Ovary (tissue), 9 donors: ENCODE results near the gene VPS11. TPM values are rescaled to one million over a fixed set of nuclear protein-coding genes. Genes with fewer than 3 reads are reported as not detected.

ENCODE experiments used
- DNase-seq, 5 donors: peaks; one replicate each; pipeline ENCODE4 v3.0.0-alpha.2; 2019 to 2020
- H3K27ac ChIP-seq, 2 donors: fragments of 200-600 bp; one replicate each; pipeline versions ENCODE4 v1.5.1 to v1.8.0; 2019 to 2022
- H3K27me3 ChIP-seq: fragments of 200-600 bp; one replicate; pipeline ENCODE4 v1.8.0; 2022
- H3K36me3 ChIP-seq: fragments of 200-600 bp; sonication (generic); one replicate; pipeline ENCODE4 v1.5.1; 2019
- H3K4me1 ChIP-seq: one replicate; pipeline ENCODE4 v1.8.1; 2013; ENCODE audit warnings: mild to moderate bottlenecking, moderate library complexity; ENCODE audit not compliant: insufficient read depth
- H3K4me3 ChIP-seq: fragments of 200-600 bp; sonication (generic); one replicate; pipeline ENCODE4 v1.5.1; 2017
- H3K9me3 ChIP-seq, 2 donors: fragments of 200-600 bp in 1 of 2; sonication (generic) in 1 of 2; one replicate each; pipeline versions ENCODE4 v1.5.1 to v1.8.1; 2013 to 2019; ENCODE audit warnings: mild to moderate bottlenecking in 1 of 2, moderate library complexity in 1 of 2
- CTCF ChIP-seq, 3 donors: fragments of 450-650 bp in 2 of 3; fragments of 200-600 bp in 1 of 3; IDR thresholded peaks; one replicate each; pipeline versions ENCODE4 v1.5.1 to v1.8.0; 2016 to 2022; ENCODE audit warnings: antibody characterized with exemption in 3 of 3, mild to moderate bottlenecking in 1 of 3
- EP300 ChIP-seq: sonication (generic); formaldehyde crosslinking; IDR thresholded peaks from one replicate; pipeline ENCODE4 v1.6.1; 2017; ENCODE audit warnings: antibody characterized with exemption
- POLR2A ChIP-seq: fragments of 450-650 bp; IDR thresholded peaks from one replicate; pipeline ENCODE4 v1.6.1; 2017; ENCODE audit warnings: antibody characterized with exemption, mild to moderate bottlenecking, moderate library complexity
- WGBS, 3 donors: extraction: QIAGEN DNeasy Blood & Tissue Kit in 1 of 3; methylation state at CpG; one replicate each; pipeline versions ENCODE4 v1.1.5 to v1.1.7; 2013 to 2017; 5-methylcytosine and 5-hydroxymethylcytosine counted together
- intact Hi-C, 4 donors: fragments of 100-400 bp; cut with DNase I; formaldehyde crosslinking; loops; one replicate each; pipeline versions ENCODE4 v1.11.0 to v1.15.1; 2022 to 2023
- polyA plus RNA-seq, 2 donors: library from polyadenylated mRNA; stranded (reverse); fragments of 200-250 nt in 1 of 2; fragments of 350-450 nt in 1 of 2; fragmentation: Illumina TruSeq in 1 of 2; extraction: RNeasy Lipid Tissue Mini Kit (QIAGEN cat#74804) in 1 of 2; gene quantifications; one replicate each; pipeline ENCODE4 v1.2.3, GENCODE V29; 2013 to 2014
- total RNA-seq, 7 donors: library from RNA; depleted of rRNA in 2 of 7; stranded (reverse); fragments of >200 nt in 2 of 7; fragmentation: NEBNext Ultra II Directional in 3 of 7; extraction: Animal tissue kit (Norgen Biotek cat#: 25700) in 3 of 7; gene quantifications; one replicate each; pipeline versions ENCODE4 v1.1.0 to v1.2.4, GENCODE V29; 2016 to 2023
- donor health status: DM: no; HTN: no; CAD: no; lungs with moderate emphysema.
- donor health status: DM: no; HTN: no; CAD: no.
- donor health status: Bipolar disorder and iron deficiency.
- donor health status: DM: yes; HTN: yes; CAD: no.
- donor health status: DM: no; HTN: no; CAD: no.
- donor health status: DM: yes; HTN: yes; CAD: no.

The VPS11 gene
- total and polyA plus RNA-seq, 9 donors, result 24.3 to 47.8 (median 35.8) TPM

- Histone ChIP-seq H3K36me3 (no peaks in the 10 kb centered on the region), H3K4me3 (no peak overlapping the region), H3K9me3 (no peaks in the 10 kb centered on the region), H3K27ac (no peak overlapping the region), H3K4me1 (peaks cover 10% of the 10 kb centered on the region), H3K27me3 (no peaks in the 10 kb centered on the region)
- 87 to 98% (median 93%) methylated on average over 2 of the region's 2 CpGs for WGBS, 3 donors
- no peak for DNase-seq
- intact Hi-C loops, result loop anchor here in 2 of 4 donors (5.0 to 10.0 kb wide), 2 partner anchors 86 to 88 kb away; no protein-coding TSS in a partner anchor
- TF ChIP-seq POLR2A (no peak), CTCF (IDR thresholded peaks at IDR 0.05) (no peak), EP300 (no peak)
Measured at GRCh38 chr11:119108857-119109221, 41.2 kb downstream of the VPS11 start.

GRCh38 chr11:119109843-119110242, 42.2 kb downstream of the VPS11 start:
- TF ChIP-seq POLR2A (no peak), EP300 (no peak), CTCF (IDR thresholded peaks at IDR 0.05) (no peak)
- Histone ChIP-seq H3K4me1 (peaks cover 10% of the 10 kb centered on the region), H3K27me3 (no peaks in the 10 kb centered on the region), H3K9me3 (no peaks in the 10 kb centered on the region), H3K36me3 (no peaks in the 10 kb centered on the region), H3K27ac (no peak overlapping the region), H3K4me3 (no peak overlapping the region)
- intact Hi-C loops, result loop anchor here in 2 of 4 donors (5.0 to 10.0 kb wide), 2 partner anchors 85 to 87 kb away; no protein-coding TSS in a partner anchor
- WGBS, 3 donors, result 86 to 89% (median 86%) methylated on average over 3 of the region's 3 CpGs
- DNase-seq, result peak in 2 of 5 donors; percentile 13 to 23

- intact Hi-C loops, result no loop called here
- no peaks in the 10 kb centered on the region for H3K9me3 ChIP-seq
- H3K27me3 ChIP-seq, result no peaks in the 10 kb centered on the region
- H3K4me3 ChIP-seq, result no peak overlapping the region
- DNase-seq, result peak in 2 of 5 donors; percentile 21 to 28
- H3K27ac ChIP-seq, result no peak overlapping the region
- H3K36me3 ChIP-seq, result no peaks in the 10 kb centered on the region
- TF ChIP-seq CTCF (IDR thresholded peaks at IDR 0.05), result no peak
- TF ChIP-seq EP300, result no peak
- WGBS, 3 donors, result 81 to 86% (median 82%) methylated on average over 10 of the region's 10 CpGs
- H3K4me1 ChIP-seq, result peaks cover 10% of the 10 kb centered on the region
Measured at GRCh38 chr11:119110439-119110838, 42.8 kb downstream of the VPS11 start.

GRCh38 chr11:119111361-119111925, 43.8 kb downstream of the VPS11 start:
- TF ChIP-seq POLR2A (no peak), EP300 (no peak), CTCF (IDR thresholded peaks at IDR 0.05) (no peak)
- peak in 2 of 5 donors; percentile 15 to 26 for DNase-seq
- peaks cover 8% of the 10 kb centered on the region for H3K4me1 ChIP-seq
- no peaks in the 10 kb centered on the region for H3K9me3 ChIP-seq
- H3K36me3 ChIP-seq, result no peaks in the 10 kb centered on the region
- H3K27ac ChIP-seq, result no peak overlapping the region
- H3K4me3 ChIP-seq, result no peak overlapping the region
- intact Hi-C loops, result no loop called here
- WGBS, 3 donors, result 91 to 93% (median 92%) methylated on average over 11 of the region's 11 CpGs
- no peaks in the 10 kb centered on the region for H3K27me3 ChIP-seq
